Measurements from ENCODE around the gene TRMO.

GRCh38 chr9:97930972-97931371, 8.7 kb upstream of the TRMO start:
- no peak for TF ChIP-seq ZBTB7A (IDR thresholded peaks at IDR 0.05; ENCODE audit: low read depth)
- TF ChIP-seq TCF12 (IDR thresholded peaks at IDR 0.05; ENCODE audit: low read depth), result no peak
- TF ChIP-seq EGR1 (IDR thresholded peaks at IDR 0.05), result no peak
- TF ChIP-seq CEBPB (IDR thresholded peaks at IDR 0.05), result no peak
- no peak for TF ChIP-seq FOXM1 (IDR thresholded peaks at IDR 0.05; ENCODE audit: borderline replicate concordance, low read depth)
